Middle frontal gyrus (tissue), 1 donor: Measurements from ENCODE around the gene AIP.
"Not testable (repeated sequence)": the region's sequence is repeated elsewhere in the genome, so short reads cannot be mapped to it uniquely, and the experiment has no call there.

Source experiments
- DNase-seq: peaks from one replicate; pipeline ENCODE4 v3.0.0-alpha.2; 2015; ENCODE audit warnings: low spot score; ENCODE audit errors: extremely low spot score

AIP gene

GRCh38 chr11:67505605-67506396 is 23.0 kb downstream of the AIP start:
- peak; percentile 71 for DNase-seq

- DNase-seq, result no peak
These were observed 23.7 kb downstream of the AIP start for GRCh38 chr11:67506426-67507051.

GRCh38 chr11:67507242-67507863 is 24.5 kb downstream of the AIP start:
- DNase-seq, result no peak

- DNase-seq, result peak; percentile 97
These were observed 25.1 kb downstream of the AIP start, which contains the start of gene CDK2AP2 for GRCh38 chr11:67507864-67508485. Gene CDK2AP2 (minus strand): TSS chr11:67508162. CDS start chr11:67508082, 80 bp downstream.

GRCh38 chr11:67508486-67509121 is 25.8 kb downstream of the AIP start:
- peak; percentile 95 for DNase-seq

- no peak for DNase-seq
These were observed 27.2 kb downstream of the AIP start for GRCh38 chr11:67510023-67510345.

- DNase-seq, result not testable (repeated sequence)
These were observed 28.7 kb downstream of the AIP start for GRCh38 chr11:67511558-67511957.

- DNase-seq, result no peak
These were observed 31.3 kb downstream of the AIP start for GRCh38 chr11:67514116-67514515.

GRCh38 chr11:67516806-67517205 is 34.0 kb downstream of the AIP start:
- no peak for DNase-seq

- DNase-seq, result no peak
These were observed 35.1 kb downstream of the AIP start for GRCh38 chr11:67517784-67518552.

- no peak for DNase-seq
These were observed 36.9 kb downstream of the AIP start for GRCh38 chr11:67519726-67520125.

GRCh38 chr11:67520856-67521824 is 38.3 kb downstream of the AIP start:
- DNase-seq, result no peak

GRCh38 chr11:67521924-67522323 is 39.1 kb downstream of the AIP start:
- no peak for DNase-seq

- no peak for DNase-seq
These were observed 39.5 kb downstream of the AIP start for GRCh38 chr11:67522338-67522737.

- DNase-seq, result no peak
These were observed 40.2 kb downstream of the AIP start, which contains the start of gene CABP2 for GRCh38 chr11:67522844-67523555. Gene CABP2 (minus strand): TSS chr11:67523446. CDS start chr11:67523326, 120 bp downstream.

GRCh38 chr11:67523556-67524479 is 41.0 kb downstream of the AIP start:
- DNase-seq, result no peak

GRCh38 chr11:67524480-67524808 is 41.6 kb downstream of the AIP start:
- DNase-seq, result no peak
